Effector memory CD4-positive, alpha-beta T cell (primary cell): ENCODE data around the gene SNAP47.

Experiments
- DNase-seq, 3 donors: peaks; one replicate each; pipeline ENCODE4 v3.0.0-alpha.2; 2020
- H3K27ac ChIP-seq: 2 replicates; pipeline ENCODE4 v1.7.0; 2013; ENCODE audit warnings: mild to moderate bottlenecking, low read length, moderate library complexity; ENCODE audit not compliant: insufficient read depth, poor library complexity, severe bottlenecking
- H3K27me3 ChIP-seq: replicated peaks from 2 replicates; pipeline ENCODE4 v1.7.0; 2013; ENCODE audit warnings: mild to moderate bottlenecking, low read length; ENCODE audit not compliant: insufficient read depth, control insufficient read depth, poor library complexity, severe bottlenecking
- H3K36me3 ChIP-seq: 2 replicates; pipeline ENCODE4 v1.7.0; 2013; ENCODE audit warnings: mild to moderate bottlenecking, low read length, moderate library complexity; ENCODE audit not compliant: control insufficient read depth, insufficient read depth
- H3K4me1 ChIP-seq: 2 replicates; pipeline ENCODE4 v1.7.0; 2013; ENCODE audit warnings: low read length, mild to moderate bottlenecking; ENCODE audit not compliant: control insufficient read depth, insufficient read depth, poor library complexity, severe bottlenecking
- H3K4me3 ChIP-seq: 2 replicates; pipeline ENCODE4 v1.7.0; 2013; ENCODE audit warnings: low read length, low read depth, mild to moderate bottlenecking; ENCODE audit not compliant: insufficient read depth, poor library complexity, severe bottlenecking
- H3K9me3 ChIP-seq: 2 replicates; pipeline ENCODE4 v1.7.0; 2013; ENCODE audit warnings: mild to moderate bottlenecking, low read length, moderate library complexity; ENCODE audit not compliant: control insufficient read depth

Gene SNAP47

GRCh38 chr1:227725046-227725445, 10.2 kb upstream of the SNAP47 start:
- no peak overlapping the region for H3K27ac ChIP-seq
- no peaks in the 10 kb centered on the region for H3K27me3 ChIP-seq

GRCh38 chr1:227726318-227726717, 8.9 kb upstream of the SNAP47 start:
- H3K4me3 ChIP-seq = no peak overlapping the region
- no peaks in the 10 kb centered on the region for H3K36me3 ChIP-seq
- H3K27ac ChIP-seq = no peak overlapping the region
- peaks cover 11% of the 10 kb centered on the region for H3K4me1 ChIP-seq
- no peaks in the 10 kb centered on the region for H3K9me3 ChIP-seq
- no peak for DNase-seq
- H3K27me3 ChIP-seq = no peaks in the 10 kb centered on the region

More at GRCh38 chr1:227725046-227725445, 10.2 kb upstream of the SNAP47 start:
- Histone ChIP-seq H3K36me3 (no peaks in the 10 kb centered on the region), H3K4me1 (peaks cover 11% of the 10 kb centered on the region), H3K4me3 (no peak overlapping the region), H3K9me3 (peaks cover 6% of the 10 kb centered on the region)
- no peak for DNase-seq

DNA sequence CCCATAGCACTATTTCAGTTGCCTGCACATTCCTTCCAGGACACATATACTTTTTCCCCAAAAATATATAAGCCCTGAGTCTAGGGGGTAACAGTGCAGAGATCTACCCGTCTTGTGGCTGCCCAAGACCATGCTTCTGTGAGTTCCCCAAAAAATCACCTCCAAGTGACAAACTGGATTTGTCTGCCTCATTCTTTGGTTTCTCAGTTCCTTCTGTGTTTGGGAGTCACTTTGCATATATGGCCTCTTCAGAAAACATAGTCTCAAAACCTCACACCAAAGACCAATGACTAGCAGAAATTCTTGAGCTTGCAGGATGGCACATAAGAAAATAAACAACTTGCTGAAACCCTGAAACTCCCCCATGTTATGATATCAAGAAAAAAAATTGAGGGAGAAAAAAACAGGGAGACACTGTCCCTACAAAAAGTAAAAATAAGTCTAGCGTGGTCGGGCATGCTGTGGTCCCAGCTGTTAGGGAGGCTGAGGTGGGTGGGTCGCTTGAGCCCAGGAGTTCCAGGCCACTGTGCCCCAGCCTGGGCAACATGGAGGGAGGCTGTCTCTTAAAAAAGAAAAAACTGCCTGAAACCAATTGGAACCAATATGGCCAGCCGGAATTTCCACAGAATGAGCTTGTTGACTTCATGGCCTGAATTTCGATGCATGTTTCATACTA, 8.2 kb upstream of the SNAP47 start:
- Histone ChIP-seq H3K4me3 (no peak overlapping the region), H3K27me3 (no peaks in the 10 kb centered on the region), H3K4me1 (peaks cover 11% of the 10 kb centered on the region), H3K9me3 (no peaks in the 10 kb centered on the region), H3K27ac (no peak overlapping the region), H3K36me3 (peaks cover 4% of the 10 kb centered on the region)
- DNase-seq = no peak

- H3K36me3 ChIP-seq = peaks cover 15% of the 10 kb centered on the region
- H3K4me3 ChIP-seq = peak overlapping the region; percentile 77
- H3K27me3 ChIP-seq = no peaks in the 10 kb centered on the region
- peak overlapping the region; percentile 42 for H3K27ac ChIP-seq
- no peaks in the 10 kb centered on the region for H3K9me3 ChIP-seq
- peak; percentile 54 to 68 (median 65) for DNase-seq
- peaks cover 11% of the 10 kb centered on the region for H3K4me1 ChIP-seq
Measured at GRCh38 chr1:227728059-227728891, 7.0 kb upstream of the SNAP47 start.

GRCh38 chr1:227728892-227729143, 6.4 kb upstream of the SNAP47 start:
- H3K36me3 ChIP-seq = peaks cover 18% of the 10 kb centered on the region
- no peaks in the 10 kb centered on the region for H3K9me3 ChIP-seq
- H3K27me3 ChIP-seq = no peaks in the 10 kb centered on the region
- H3K4me3 ChIP-seq = peak overlapping the region; percentile 77
- H3K27ac ChIP-seq = peak overlapping the region; percentile 42
- H3K4me1 ChIP-seq = peaks cover 12% of the 10 kb centered on the region
- DNase-seq = no peak

DNA sequence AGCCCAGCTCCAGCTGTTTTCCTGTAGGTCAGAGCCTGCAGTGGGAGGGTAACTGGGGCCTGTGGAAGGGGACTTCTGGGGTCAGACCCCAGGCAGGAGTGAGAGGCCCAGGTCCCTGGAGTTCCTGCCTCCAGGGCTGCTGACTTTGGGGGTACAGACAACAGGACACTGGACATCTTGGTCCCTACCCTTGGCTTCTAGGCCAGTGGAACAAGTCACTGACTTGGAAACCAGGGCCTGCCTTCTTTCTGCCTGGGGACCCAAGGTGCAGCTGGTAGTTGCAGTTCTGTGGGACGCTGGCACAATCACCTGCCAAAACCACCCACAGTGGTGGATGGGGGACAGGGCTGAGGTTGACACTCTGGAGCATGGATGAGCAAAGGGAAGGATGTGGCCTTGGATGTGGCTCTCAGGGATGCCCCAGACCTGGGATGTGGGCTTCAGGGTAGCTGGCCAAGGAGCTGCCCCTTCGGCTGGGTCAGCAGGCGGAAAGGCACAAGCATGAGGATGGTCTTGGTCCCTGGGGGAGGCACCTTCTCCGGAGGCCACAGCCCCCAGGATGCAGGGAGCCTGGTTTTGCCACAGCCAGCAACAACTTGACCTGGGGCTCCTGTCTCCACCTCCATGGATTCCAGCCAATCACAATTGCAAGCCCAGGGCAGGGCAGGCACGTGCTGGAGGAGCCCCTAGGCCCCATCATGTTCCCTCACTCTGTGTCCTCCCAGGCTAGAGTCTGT, 5.9 kb upstream of the SNAP47 start:
- Histone ChIP-seq H3K4me3 (peak overlapping the region; percentile 77), H3K27me3 (no peaks in the 10 kb centered on the region), H3K4me1 (peaks cover 17% of the 10 kb centered on the region), H3K36me3 (peaks cover 18% of the 10 kb centered on the region), H3K27ac (no peak overlapping the region), H3K9me3 (no peaks in the 10 kb centered on the region)
- DNase-seq = no peak

GRCh38 chr1:227729881-227730629, 5.2 kb upstream of the SNAP47 start:
- no peak for DNase-seq
- Histone ChIP-seq H3K9me3 (no peaks in the 10 kb centered on the region), H3K4me3 (no peak overlapping the region), H3K27me3 (no peaks in the 10 kb centered on the region), H3K4me1 (peaks cover 24% of the 10 kb centered on the region), H3K27ac (no peak overlapping the region), H3K36me3 (peaks cover 18% of the 10 kb centered on the region)

- H3K4me1 ChIP-seq = peaks cover 27% of the 10 kb centered on the region
- H3K36me3 ChIP-seq = peaks cover 18% of the 10 kb centered on the region
- no peak for DNase-seq
- no peak overlapping the region for H3K27ac ChIP-seq
- no peaks in the 10 kb centered on the region for H3K9me3 ChIP-seq
- H3K4me3 ChIP-seq = no peak overlapping the region
- no peaks in the 10 kb centered on the region for H3K27me3 ChIP-seq
Measured at GRCh38 chr1:227730630-227731151, 4.5 kb upstream of the SNAP47 start.

GRCh38 chr1:227731241-227731677, 4.0 kb upstream of the SNAP47 start:
- Histone ChIP-seq H3K27me3 (no peaks in the 10 kb centered on the region), H3K4me1 (peaks cover 33% of the 10 kb centered on the region), H3K27ac (no peak overlapping the region), H3K9me3 (no peaks in the 10 kb centered on the region), H3K36me3 (peaks cover 18% of the 10 kb centered on the region), H3K4me3 (no peak overlapping the region)
- DNase-seq = no peak
